ENCODE results near the gene FAM118A. TPM values are rescaled to one million over a fixed set of nuclear protein-coding genes. Genes with fewer than 3 reads are reported as not detected.
"Not testable (repeated sequence)": the region's sequence is repeated elsewhere in the genome, so short reads cannot be mapped to it uniquely, and the experiment has no call there.

The FAM118A gene
- total and polyA plus RNA-seq, 8 donors: 12.0 to 747 (median 53.7) TPM

DNA sequence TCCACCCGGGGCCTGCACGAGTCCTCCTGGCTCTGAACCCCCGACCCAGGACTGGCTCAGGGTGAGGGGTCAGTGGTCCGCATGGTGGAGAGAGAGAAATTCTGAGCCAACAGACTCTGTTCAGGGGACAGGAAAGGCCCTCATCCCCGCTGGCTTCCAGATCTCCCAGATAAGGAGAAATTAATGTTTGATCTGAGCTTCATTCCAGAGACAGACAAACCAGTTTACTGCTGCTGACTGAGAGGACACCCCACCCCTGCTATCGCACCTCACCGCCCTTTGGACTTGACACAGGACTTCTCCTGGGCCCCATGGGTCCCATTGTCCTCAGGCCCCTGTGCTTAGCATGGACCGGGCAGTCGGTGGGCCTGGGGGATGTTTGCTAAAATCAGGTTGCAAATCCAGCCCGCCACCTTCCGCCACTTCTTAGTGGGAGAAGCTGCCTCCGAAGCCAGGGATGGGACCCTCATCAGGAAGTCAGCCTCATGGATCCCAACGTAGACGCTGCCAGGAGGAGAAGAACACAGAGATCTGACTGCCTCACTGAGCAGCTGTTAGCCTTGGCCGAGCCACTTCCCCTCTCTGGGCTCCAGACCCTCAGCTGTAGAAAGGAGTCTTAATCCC lies 36.2 kb upstream of the FAM118A start:
- peaks cover 0 to 44% (median 26%) of the 10 kb centered on the region in 4 donors for H3K4me1 ChIP-seq

DNA sequence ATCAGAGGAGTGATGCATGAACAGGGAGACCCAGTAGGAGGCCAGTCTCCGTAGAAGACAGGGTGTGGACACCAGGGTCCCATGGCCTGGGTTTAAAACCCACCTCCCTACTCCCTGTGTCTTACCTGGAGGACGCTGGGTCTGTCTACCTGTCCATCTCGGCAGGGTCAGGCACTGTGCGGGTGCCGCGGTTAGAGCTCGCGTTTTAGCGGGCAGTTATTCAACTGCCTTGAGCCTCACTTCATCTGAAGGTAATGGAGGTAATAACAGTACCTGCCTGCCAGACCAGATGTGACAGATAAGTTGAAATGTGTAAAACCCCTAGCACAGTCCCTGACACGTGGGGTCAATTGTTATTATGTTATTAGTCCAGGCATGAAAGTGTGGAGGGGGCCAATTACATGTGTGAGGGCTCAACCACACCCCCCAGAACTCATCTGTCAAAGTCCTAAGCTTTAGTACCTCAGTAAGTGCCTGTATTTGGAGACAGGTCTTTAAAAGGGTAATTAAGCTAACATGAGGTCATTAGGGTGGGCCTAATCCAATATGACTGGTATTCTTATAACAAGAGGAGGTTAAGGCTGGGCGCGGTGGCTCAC lies 33.1 kb upstream of the FAM118A start:
- 82 to 93% (median 89%) methylated on average over 12 of the region's 12 CpGs for WGBS, 5 donors
- DNase-seq: no peak
- no peaks in the 10 kb centered on the region for H3K36me3 ChIP-seq
- TF ChIP-seq CTCF (IDR thresholded peaks at IDR 0.05): no peak
- no peak for TF ChIP-seq POLR2AphosphoS5 (IDR thresholded peaks at IDR 0.05)
- no peak for TF ChIP-seq EP300 (IDR thresholded peaks at IDR 0.05)
- no peak for TF ChIP-seq POLR2A (IDR thresholded peaks at IDR 0.05)
- intact Hi-C loops (cut with DNase I; ENCODE audit: low total_unique reads): no loop called here
- no peaks in the 10 kb centered on the region for H3K27me3 ChIP-seq
- peaks cover 0 to 40% (median 14%) of the 10 kb centered on the region in 4 donors for H3K4me1 ChIP-seq
- no peak overlapping the region for H3K27ac ChIP-seq
- no peak overlapping the region for H3K4me3 ChIP-seq
- no peaks in the 10 kb centered on the region for H3K9me3 ChIP-seq

More for the DNA sequence above, 36.2 kb upstream of the FAM118A start:
- TF ChIP-seq POLR2AphosphoS5 (IDR thresholded peaks at IDR 0.05) (no peak), EP300 (IDR thresholded peaks at IDR 0.05) (no peak), CTCF (IDR thresholded peaks at IDR 0.05) (no peak), POLR2A (IDR thresholded peaks at IDR 0.05) (no peak)
- peak in 1 of 2 donors; percentile 75 for DNase-seq
- Histone ChIP-seq H3K27ac (peak overlapping the region in 3 of 5 donors; percentile 12 to 80 (median 18)), H3K36me3 (no peaks in the 10 kb centered on the region), H3K4me3 (no peak overlapping the region), H3K9me3 (no peaks in the 10 kb centered on the region), H3K27me3 (peaks cover 0 to 4% (median 0%) of the 10 kb centered on the region in 3 donors)
- WGBS, 5 donors: 56 to 78% (median 66%) methylated on average over 12 to 15 of the region's 15 CpGs
- intact Hi-C loops (cut with DNase I; ENCODE audit: low total_unique reads): loop anchor here (5.0 kb wide), 1 partner anchor 154 kb away; no protein-coding TSS in a partner anchor

DNA sequence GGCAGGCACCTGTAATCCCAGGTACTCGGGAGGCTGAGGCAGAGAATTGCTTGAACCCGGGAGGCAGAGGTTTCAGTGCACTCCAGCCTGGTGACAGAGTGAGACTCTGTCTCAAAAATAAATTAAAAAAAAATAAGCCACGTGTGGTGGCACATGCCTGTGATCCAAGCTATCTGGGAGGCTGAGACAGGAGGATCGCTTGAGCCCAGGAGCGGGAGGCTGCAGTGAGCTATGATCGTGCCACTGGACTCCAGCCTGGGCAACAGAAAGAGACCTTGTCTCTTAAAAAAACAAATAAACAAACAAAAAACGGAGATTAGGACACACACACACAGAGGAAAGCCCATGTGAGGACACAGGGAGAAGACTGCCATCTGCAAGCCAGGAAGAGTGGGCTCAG lies 32.0 kb upstream of the FAM118A start:
- peaks cover 0 to 36% (median 11%) of the 10 kb centered on the region in 4 donors for H3K4me1 ChIP-seq
- H3K27me3 ChIP-seq; H3K27ac ChIP-seq; DNase-seq; H3K4me3 ChIP-seq; intact Hi-C loops (cut with DNase I; ENCODE audit: low total_unique reads); H3K36me3 ChIP-seq; H3K9me3 ChIP-seq: not testable (repeated sequence)
- 72 to 82% (median 79%) methylated on average over 7 of the region's 7 CpGs for WGBS, 5 donors

DNA sequence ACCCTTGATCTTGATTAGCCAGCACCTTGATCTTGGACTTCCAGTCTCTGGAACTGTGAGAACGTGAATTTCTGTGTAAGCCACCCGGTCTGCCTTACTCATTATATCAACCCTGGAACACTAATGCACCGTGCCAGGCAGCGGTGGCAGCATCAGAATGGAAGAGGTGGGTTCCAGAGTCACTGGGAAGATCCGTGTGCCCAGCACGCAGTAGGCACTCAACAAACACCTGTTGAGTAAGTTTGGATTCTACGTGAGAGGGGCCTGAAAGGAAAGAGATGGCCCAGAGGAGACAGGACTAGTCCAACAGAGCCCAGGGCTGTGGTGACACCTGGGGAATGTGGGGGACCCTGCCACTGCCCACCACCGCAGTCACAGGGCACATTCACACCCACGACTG lies 31.6 kb upstream of the FAM118A start:
- Histone ChIP-seq H3K4me3 (no peak overlapping the region), H3K36me3 (no peaks in the 10 kb centered on the region), H3K27me3 (no peaks in the 10 kb centered on the region), H3K4me1 (peaks cover 0 to 35% (median 10%) of the 10 kb centered on the region in 4 donors), H3K9me3 (no peaks in the 10 kb centered on the region), H3K27ac (no peak overlapping the region)
- intact Hi-C loops (cut with DNase I; ENCODE audit: low total_unique reads): no loop called here
- DNase-seq: no peak
- WGBS, 5 donors: 73 to 88% (median 84%) methylated on average over 9 of the region's 9 CpGs
- TF ChIP-seq POLR2AphosphoS5 (IDR thresholded peaks at IDR 0.05) (no peak), EP300 (IDR thresholded peaks at IDR 0.05) (no peak), POLR2A (IDR thresholded peaks at IDR 0.05) (no peak), CTCF (IDR thresholded peaks at IDR 0.05) (no peak)

DNA sequence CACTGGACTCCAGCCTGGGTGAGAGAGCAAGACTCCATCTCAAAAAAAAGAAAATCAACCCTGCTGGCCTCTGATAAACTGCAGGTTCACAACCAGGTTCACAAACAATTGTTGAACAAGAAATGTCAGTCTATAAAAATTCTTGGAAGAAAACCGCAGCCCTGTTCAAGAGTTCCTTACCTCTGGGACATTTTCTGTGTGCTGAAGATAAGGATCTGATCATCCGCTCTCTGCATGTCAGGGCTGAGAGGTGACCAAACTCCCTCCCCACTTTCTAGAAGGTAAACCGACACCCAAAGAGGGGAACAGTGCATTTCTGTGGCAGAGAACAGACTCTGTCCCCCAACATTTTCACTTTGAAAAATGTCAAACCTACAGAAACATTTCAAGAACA lies 29.1 kb upstream of the FAM118A start:
- DNase-seq: no peak
- Histone ChIP-seq H3K9me3 (no peaks in the 10 kb centered on the region), H3K36me3 (no peaks in the 10 kb centered on the region), H3K27ac (peak overlapping the region in 3 of 5 donors; percentile 11 to 65 (median 33)), H3K27me3 (peaks cover 0 to 13% (median 8%) of the 10 kb centered on the region in 3 donors), H3K4me3 (no peak overlapping the region), H3K4me1 (peaks cover 8 to 42% (median 23%) of the 10 kb centered on the region in 4 donors)
- TF ChIP-seq POLR2AphosphoS5 (IDR thresholded peaks at IDR 0.05): no peak
- WGBS, 5 donors: 92 to 94% (median 92%) methylated on average over 3 of the region's 3 CpGs
- intact Hi-C loops (cut with DNase I; ENCODE audit: low total_unique reads): no loop called here

All from stomach (tissue), 9 donors.